Measurements from ENCODE around the gene COX8A.
"Not testable (repeated sequence)": the region's sequence is repeated elsewhere in the genome, so short reads cannot be mapped to it uniquely, and the experiment has no call there.

COX8A gene

GRCh38 chr11:63974259-63975143, at the start of gene COX8A:
Gene COX8A (plus strand): TSS chr11:63974620. CDS start chr11:63974681, 61 bp downstream.
- peak; percentile 98 for DNase-seq

GRCh38 chr11:63929616-63930015, 44.8 kb upstream of the COX8A start:
- DNase-seq, result no peak

- no peak for DNase-seq
Measured at GRCh38 chr11:63931045-63931444, 43.4 kb upstream of the COX8A start.

- DNase-seq, result no peak
Measured at GRCh38 chr11:63931876-63932275, 42.5 kb upstream of the COX8A start.

GRCh38 chr11:63933459-63933858, 41.0 kb upstream of the COX8A start:
- no peak for DNase-seq

- no peak for DNase-seq
Measured at GRCh38 chr11:63937713-63938478, 36.5 kb upstream of the COX8A start.

- peak; percentile 84 for DNase-seq
Measured at GRCh38 chr11:63938479-63939396, 35.7 kb upstream of the COX8A start, which contains the start of gene NAA40. Gene NAA40 (plus strand): TSS chr11:63939002. CDS start chr11:63939097, 95 bp downstream.

GRCh38 chr11:63939397-63939891, 35.0 kb upstream of the COX8A start:
- no peak for DNase-seq

GRCh38 chr11:63940786-63941185, 33.6 kb upstream of the COX8A start:
- DNase-seq, result no peak

GRCh38 chr11:63941901-63942300, 32.5 kb upstream of the COX8A start:
- no peak for DNase-seq

- no peak for DNase-seq
Measured at GRCh38 chr11:63942803-63943202, 31.6 kb upstream of the COX8A start.

- no peak for DNase-seq
Measured at GRCh38 chr11:63944987-63945386, 29.4 kb upstream of the COX8A start.

- peak; percentile 17 for DNase-seq
Measured at GRCh38 chr11:63945477-63946163, 28.8 kb upstream of the COX8A start.

GRCh38 chr11:63951779-63952536, 22.5 kb upstream of the COX8A start:
- DNase-seq, result no peak

- DNase-seq, result no peak
Measured at GRCh38 chr11:63952570-63952969, 21.9 kb upstream of the COX8A start.

- no peak for DNase-seq
Measured at GRCh38 chr11:63958008-63958407, 16.4 kb upstream of the COX8A start.

GRCh38 chr11:63961608-63962412, 12.6 kb upstream of the COX8A start:
- no peak for DNase-seq

GRCh38 chr11:63963895-63964294, 10.5 kb upstream of the COX8A start:
- DNase-seq, result not testable (repeated sequence)

GRCh38 chr11:63966444-63966843, 8.0 kb upstream of the COX8A start:
- no peak for DNase-seq

GRCh38 chr11:63969461-63969860, 5.0 kb upstream of the COX8A start:
- DNase-seq, result no peak
